Natural killer cell (primary cell): ENCODE measurements around the gene KIF26A. TPM values are rescaled to one million over a fixed set of nuclear protein-coding genes. Genes with fewer than 3 reads are reported as not detected.

Experiments used
- ATAC-seq, 3 donors: fragments of 150-1000 bp in 2 of 3; fragments of 200-7000 bp in 1 of 3; cut with Tn5 transposase; 1 replicate in 1 of 3; 2 replicates in 2 of 3; pipeline ENCODE4 v1.10.0; 2021; ENCODE audit warnings: mild to moderate bottlenecking in 2 of 3, moderate library complexity in 2 of 3
- DNase-seq, 2 donors: peaks; one replicate each; pipeline versions ENCODE4 v3.0.0 to v3.0.0-alpha.2; 2013 to 2021; ENCODE audit warnings: mixed read lengths in 1 of 2
- H3K27ac ChIP-seq: one replicate; pipeline ENCODE4 v1.5.1; 2013; ENCODE audit warnings: mild to moderate bottlenecking, low read length
- H3K27me3 ChIP-seq: one replicate; pipeline ENCODE4 v1.6.1; 2013; ENCODE audit warnings: low read length; ENCODE audit not compliant: control insufficient read depth, insufficient read depth
- H3K36me3 ChIP-seq: one replicate; pipeline ENCODE4 v1.6.1; 2013; ENCODE audit warnings: low read length; ENCODE audit not compliant: control insufficient read depth, insufficient read depth
- H3K4me1 ChIP-seq: one replicate; pipeline ENCODE4 v1.6.1; 2013; ENCODE audit warnings: low read length; ENCODE audit not compliant: control insufficient read depth, insufficient read depth
- H3K4me3 ChIP-seq: one replicate; pipeline ENCODE4 v1.5.1; 2013; ENCODE audit warnings: low read length
- H3K9me3 ChIP-seq: one replicate; pipeline ENCODE4 v1.6.1; 2013; ENCODE audit warnings: low read length; ENCODE audit not compliant: control insufficient read depth, insufficient read depth
- H3K27ac Mint-ChIP-seq, 2 donors: one replicate each; pipeline ENCODE4 v1.8.0; 2022; ENCODE audit warnings: mild to moderate bottlenecking in 2 of 2, mixed read lengths in 2 of 2, moderate library complexity in 1 of 2
- H3K27me3 Mint-ChIP-seq, 2 donors: one replicate each; pipeline ENCODE4 v1.8.0; 2022; ENCODE audit warnings: low read depth in 2 of 2, mixed read lengths in 2 of 2
- H3K36me3 Mint-ChIP-seq: one replicate; pipeline ENCODE4 v1.8.0; 2022; ENCODE audit warnings: mixed read lengths
- H3K4me1 Mint-ChIP-seq, 2 donors: one replicate each; pipeline ENCODE4 v1.8.0; 2022; ENCODE audit warnings: mixed read lengths in 2 of 2
- H3K4me3 Mint-ChIP-seq: one replicate; pipeline ENCODE4 v1.8.0; 2022; ENCODE audit warnings: mild to moderate bottlenecking, moderate library complexity, mixed read lengths
- H3K9me3 Mint-ChIP-seq, 2 donors: one replicate each; pipeline ENCODE4 v1.8.0; 2022; ENCODE audit warnings: mixed read lengths in 2 of 2
- WGBS: methylation state at CpG from one replicate; pipeline ENCODE4 v1.1.7; 2013; ENCODE audit warnings: missing lambda C conversion rate; ENCODE audit not compliant: insufficient coverage; 5-methylcytosine and 5-hydroxymethylcytosine counted together
- intact Hi-C: fragments of 100-400 bp; cut with micrococcal nuclease; formaldehyde crosslinking; loops from one replicate; pipeline ENCODE4 v1.14.2; 2022
- total RNA-seq, 4 donors: library from RNA; stranded (reverse); fragments of 120-200 nt in 1 of 4; gene quantifications; one replicate each; pipeline versions ENCODE4 v1.2.3 to v1.2.4, GENCODE V29; 2013 to 2022
- TF ChIP-seq, protein P1 (sequence below): fragments of 200-600 bp; IDR thresholded peaks from one replicate; pipeline ENCODE4 v1.8.0; 2022; ENCODE audit warnings: antibody characterized with exemption

KIF26A gene
- total RNA-seq, 3 donors from 2014 or later (not counting 1 experiment from before 2014, with no cell fraction given), result not detected

DNA sequence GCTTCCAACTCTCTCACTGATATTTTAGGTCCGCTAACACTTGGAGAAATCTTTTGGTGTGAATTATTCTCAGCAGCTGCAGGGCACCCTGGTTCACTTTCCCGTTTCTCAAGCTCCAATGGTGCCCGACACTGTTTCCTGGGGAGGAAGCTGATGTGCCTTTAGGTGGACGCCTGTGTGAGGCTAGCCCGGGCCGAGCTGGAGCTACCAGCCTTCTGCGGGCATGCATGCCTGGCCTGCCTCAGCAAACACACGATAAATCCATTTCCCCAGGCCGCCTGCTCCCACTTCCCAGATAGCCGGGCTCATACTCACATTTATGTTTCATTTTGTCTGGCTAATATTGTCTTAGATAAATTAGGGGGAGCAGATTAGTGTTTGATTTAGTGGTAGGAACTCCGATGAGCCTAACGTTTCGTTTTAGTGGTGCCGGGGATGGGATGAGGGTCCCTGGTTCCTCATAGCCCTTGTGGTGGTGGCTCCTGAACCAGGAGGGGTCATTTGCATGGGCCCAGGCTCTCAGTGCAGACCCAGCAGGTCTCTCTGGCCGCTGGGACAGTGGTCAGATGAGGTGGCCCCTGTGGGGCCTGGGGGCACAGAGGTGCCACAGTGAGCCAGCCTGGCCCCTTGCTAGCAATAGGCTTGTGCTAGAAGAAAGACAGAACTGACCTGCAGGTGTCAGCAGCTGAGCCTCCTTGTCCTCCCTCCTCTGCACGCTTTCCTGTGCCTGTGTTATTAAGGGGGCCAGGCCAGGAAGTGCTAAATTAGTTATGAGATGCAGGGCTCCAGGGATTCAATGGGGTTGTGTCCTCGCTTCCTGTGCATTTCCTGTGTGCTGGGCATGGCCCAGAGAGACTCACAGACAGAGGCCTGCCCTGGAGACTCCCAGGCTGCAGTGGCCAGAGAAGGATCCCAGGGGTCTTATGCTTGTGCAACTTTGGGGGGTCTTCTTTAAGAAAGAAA is 88.3 kb downstream of the KIF26A start:
- no peak overlapping the region for H3K4me3 Mint-ChIP-seq
- H3K4me1 ChIP-seq, result no peaks in the 10 kb centered on the region
- H3K36me3 ChIP-seq, result no peaks in the 10 kb centered on the region
- H3K9me3 Mint-ChIP-seq, result no peaks in the 10 kb centered on the region
- no peaks in the 10 kb centered on the region for H3K36me3 Mint-ChIP-seq
- no peak overlapping the region for H3K27ac ChIP-seq
- no peak overlapping the region for H3K27ac Mint-ChIP-seq
- intact Hi-C loops, result no loop called here
- H3K27me3 ChIP-seq, result no peaks in the 10 kb centered on the region
- TF ChIP-seq, protein P1, sequence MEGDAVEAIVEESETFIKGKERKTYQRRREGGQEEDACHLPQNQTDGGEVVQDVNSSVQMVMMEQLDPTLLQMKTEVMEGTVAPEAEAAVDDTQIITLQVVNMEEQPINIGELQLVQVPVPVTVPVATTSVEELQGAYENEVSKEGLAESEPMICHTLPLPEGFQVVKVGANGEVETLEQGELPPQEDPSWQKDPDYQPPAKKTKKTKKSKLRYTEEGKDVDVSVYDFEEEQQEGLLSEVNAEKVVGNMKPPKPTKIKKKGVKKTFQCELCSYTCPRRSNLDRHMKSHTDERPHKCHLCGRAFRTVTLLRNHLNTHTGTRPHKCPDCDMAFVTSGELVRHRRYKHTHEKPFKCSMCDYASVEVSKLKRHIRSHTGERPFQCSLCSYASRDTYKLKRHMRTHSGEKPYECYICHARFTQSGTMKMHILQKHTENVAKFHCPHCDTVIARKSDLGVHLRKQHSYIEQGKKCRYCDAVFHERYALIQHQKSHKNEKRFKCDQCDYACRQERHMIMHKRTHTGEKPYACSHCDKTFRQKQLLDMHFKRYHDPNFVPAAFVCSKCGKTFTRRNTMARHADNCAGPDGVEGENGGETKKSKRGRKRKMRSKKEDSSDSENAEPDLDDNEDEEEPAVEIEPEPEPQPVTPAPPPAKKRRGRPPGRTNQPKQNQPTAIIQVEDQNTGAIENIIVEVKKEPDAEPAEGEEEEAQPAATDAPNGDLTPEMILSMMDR, result no peak
- H3K9me3 ChIP-seq, result no peaks in the 10 kb centered on the region
- no peak for DNase-seq
- H3K4me1 Mint-ChIP-seq, result peaks cover 4 to 14% of the 10 kb centered on the region in 2 donors
- ATAC-seq, result no peak
- 84% methylated on average over 17 of the region's 17 CpGs for WGBS
- no peak overlapping the region for H3K4me3 ChIP-seq
- H3K27me3 Mint-ChIP-seq, result peaks cover 0 to 4% of the 10 kb centered on the region in 2 donors

DNA sequence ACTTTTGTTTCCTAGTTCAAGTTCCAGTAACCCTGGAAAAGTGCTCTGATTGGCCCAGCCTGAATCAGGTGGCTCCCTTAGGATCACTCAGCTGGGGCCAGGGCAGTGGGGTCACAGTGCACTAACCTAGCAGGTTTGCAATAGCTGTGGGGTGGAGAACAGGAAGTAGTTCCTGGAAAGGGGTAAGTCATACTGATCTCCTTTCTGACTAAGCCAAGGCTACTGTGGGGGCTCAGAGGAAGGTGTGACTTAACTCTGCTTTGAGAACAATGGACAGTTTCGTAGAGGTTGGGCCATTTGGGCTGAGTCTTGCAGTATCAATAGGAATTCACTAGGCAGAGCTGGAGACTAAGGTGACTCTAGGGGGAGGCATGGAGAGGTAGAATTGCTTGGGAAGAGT is 89.4 kb downstream of the KIF26A start:
- no peak overlapping the region for H3K27ac ChIP-seq
- Mint-ChIP-seq H3K9me3 (no peaks in the 10 kb centered on the region), H3K4me1 (peaks cover 4 to 14% of the 10 kb centered on the region in 2 donors), H3K4me3 (no peak overlapping the region), H3K27ac (no peak overlapping the region), H3K36me3 (no peaks in the 10 kb centered on the region), H3K27me3 (peaks cover 0 to 3% of the 10 kb centered on the region in 2 donors)
- intact Hi-C loops, result no loop called here
- ATAC-seq (no peak), DNase-seq (no peak)
- 66% methylated on average over 1 of the region's 1 CpG for WGBS
- TF ChIP-seq, protein P1, result no peak
- H3K4me1 ChIP-seq, result no peaks in the 10 kb centered on the region
- H3K27me3 ChIP-seq, result no peaks in the 10 kb centered on the region
- H3K4me3 ChIP-seq, result no peak overlapping the region
- H3K36me3 ChIP-seq, result no peaks in the 10 kb centered on the region
- no peaks in the 10 kb centered on the region for H3K9me3 ChIP-seq

DNA sequence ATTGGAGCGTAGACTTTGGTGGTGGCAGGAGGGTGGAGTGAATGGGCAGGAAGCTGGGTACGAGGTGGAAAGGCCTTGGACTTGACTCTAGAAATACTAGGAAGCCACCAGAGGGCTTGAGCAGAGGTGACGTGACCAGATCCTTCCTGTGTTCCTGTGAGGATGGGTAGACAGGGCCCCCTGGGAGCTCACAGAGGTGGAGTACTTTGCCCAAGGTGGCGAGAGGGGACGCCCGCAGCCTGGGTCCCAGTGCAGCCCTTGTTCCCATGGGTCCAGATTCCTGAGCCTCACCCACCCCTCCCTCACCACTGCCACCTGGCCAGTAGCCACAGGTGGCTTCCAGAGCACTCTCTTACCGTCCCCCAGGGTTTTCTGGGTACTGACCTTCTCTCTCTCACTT is 89.8 kb downstream of the KIF26A start:
- Mint-ChIP-seq H3K27ac (no peak overlapping the region), H3K9me3 (peaks cover 0 to under 1% of the 10 kb centered on the region in 2 donors), H3K4me3 (no peak overlapping the region), H3K36me3 (no peaks in the 10 kb centered on the region), H3K4me1 (peaks cover 4 to 14% of the 10 kb centered on the region in 2 donors), H3K27me3 (peaks cover 0 to 3% of the 10 kb centered on the region in 2 donors)
- Histone ChIP-seq H3K27ac (no peak overlapping the region), H3K4me3 (no peak overlapping the region), H3K36me3 (no peaks in the 10 kb centered on the region), H3K4me1 (no peaks in the 10 kb centered on the region), H3K9me3 (no peaks in the 10 kb centered on the region), H3K27me3 (no peaks in the 10 kb centered on the region)
- no peak for ATAC-seq
- TF ChIP-seq, protein P1, result no peak
- DNase-seq, result no peak
- intact Hi-C loops, result no loop called here
- 74% methylated on average over 7 of the region's 7 CpGs for WGBS
